ENCODE data around the gene ARMH3.
A peak's percentile ranks its signal among the peaks of the same experiment; 100 is the strongest.

ARMH3 gene

GRCh38 chr10:101857802-101858476 lies 198.0 kb downstream of the ARMH3 start:
- DNase-seq (ENCODE audit: low read depth in 2 of 2), result no peak

DNA sequence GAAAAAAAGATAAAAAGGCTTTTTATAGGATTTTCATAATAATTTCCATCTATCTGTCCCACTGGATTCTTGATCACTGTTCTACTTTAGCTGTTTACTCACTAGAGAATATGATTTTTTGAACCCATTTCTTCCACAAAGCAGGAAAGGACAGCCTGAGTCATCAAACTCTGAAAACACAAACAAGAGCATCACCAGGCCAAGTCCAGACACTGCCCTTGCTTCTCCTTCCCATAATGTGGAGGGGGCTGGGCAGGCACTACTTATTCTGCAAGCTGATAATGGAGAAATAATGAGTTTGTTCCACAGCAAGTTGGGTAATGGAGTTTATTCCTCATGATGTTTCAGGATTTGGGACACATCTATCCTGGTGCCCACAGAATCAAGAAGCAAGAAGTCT lies 199.3 kb downstream of the ARMH3 start:
- no peak for DNase-seq (ENCODE audit: low read depth in 2 of 2)

- no peak for DNase-seq (ENCODE audit: low read depth in 2 of 2)
These were observed 204.4 kb downstream of the ARMH3 start for GRCh38 chr10:101851411-101852116.

GRCh38 chr10:101850749-101851148 lies 205.2 kb downstream of the ARMH3 start:
- DNase-seq (ENCODE audit: low read depth in 2 of 2), result no peak

DNA sequence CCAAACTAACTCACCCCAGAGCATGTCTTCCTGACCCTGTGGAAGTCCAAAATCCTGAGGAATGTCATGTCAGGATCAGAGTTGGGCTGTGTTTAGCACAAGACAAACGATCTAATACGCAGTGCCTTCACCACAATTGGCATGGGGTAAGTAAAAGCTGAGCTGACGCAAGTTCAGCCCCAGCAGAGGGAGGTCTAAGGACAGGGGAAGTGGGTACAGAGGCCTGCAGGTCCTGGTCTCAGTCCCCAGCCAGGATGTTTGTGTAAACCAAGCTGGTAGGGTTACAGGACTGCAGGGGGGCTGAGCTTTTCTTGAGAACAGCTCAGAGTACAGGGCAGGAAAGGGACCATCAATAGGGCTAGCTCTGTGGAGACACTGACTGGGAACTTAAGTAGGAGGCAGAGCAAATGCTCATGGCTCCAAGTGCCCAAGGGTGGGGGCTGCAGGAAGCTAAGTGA lies 207.1 kb downstream of the ARMH3 start:
- no peak for DNase-seq (ENCODE audit: low read depth in 2 of 2)

- DNase-seq (ENCODE audit: low read depth in 2 of 2), result no peak
These were observed 207.6 kb downstream of the ARMH3 start for GRCh38 chr10:101848408-101848807.

DNA sequence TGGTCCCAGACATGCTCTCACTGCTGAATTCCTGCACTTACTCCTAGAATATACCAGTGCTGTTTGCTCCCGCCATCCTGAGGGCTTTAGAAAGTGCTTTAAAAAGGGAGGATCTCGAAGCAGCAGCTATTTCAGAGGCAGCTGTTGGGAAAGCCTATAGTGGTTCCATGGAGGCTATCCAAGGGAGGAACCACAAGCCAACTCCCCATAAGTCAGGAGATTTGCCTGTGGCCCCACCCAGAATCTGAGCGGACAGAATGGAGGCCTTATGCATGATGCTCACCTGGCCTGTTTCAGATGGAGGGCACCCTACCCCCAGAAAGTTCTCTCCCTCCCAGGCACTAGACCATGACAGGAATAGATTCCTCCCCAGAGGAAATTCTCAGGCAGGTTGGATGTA lies 210.1 kb downstream of the ARMH3 start:
- no peak for DNase-seq (ENCODE audit: low read depth in 2 of 2)

DNA sequence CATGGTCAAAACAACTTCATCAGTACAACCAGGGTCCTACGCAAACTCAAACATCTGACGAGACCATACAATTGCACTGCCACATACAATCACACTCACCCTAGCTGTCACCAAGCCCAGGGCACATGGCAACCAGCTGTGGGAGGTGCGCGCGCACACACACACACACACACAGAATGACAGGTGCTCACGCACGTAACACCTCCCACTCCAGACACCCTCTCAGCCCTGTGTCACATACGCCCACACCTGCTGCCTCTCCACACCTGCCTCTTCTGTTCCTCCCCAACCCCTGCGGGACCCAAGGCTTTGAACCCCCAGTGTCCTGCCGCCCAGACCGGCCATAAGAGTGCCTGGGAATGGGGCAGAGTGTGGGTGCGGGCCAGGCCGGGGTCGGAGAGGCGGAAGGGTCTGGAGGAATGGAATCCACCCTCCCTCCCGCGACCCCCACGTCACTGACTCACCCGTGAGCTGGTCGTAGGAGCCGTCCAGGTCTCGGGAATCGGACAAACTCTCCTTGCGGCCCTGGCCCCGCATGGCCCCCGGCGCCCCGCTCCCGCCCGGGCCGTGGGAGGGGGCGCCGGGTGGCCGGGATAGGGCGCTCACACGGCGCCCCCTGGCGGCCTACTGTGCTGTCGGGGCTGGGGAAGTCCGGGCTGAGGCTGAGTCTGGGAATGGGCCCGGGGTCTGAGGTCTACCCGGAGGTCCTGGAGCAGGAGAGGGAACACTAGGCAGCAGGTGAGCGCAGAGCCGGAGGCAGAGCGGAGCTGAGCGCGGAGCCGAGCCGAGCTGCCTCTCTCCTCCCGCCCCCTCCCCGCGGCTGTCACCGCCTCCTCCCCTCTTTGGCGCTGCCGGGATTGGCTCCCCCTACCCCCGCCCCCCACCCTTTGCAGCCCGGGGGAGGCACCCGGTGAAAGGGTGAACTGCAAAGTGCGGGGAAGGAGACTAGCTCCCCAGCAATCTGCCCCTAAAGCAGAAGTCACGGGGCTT lies 212.6 kb downstream of the ARMH3 start, which contains the start of gene KCNIP2:
Gene KCNIP2, minus strand, starts transcription at position 769 of the 990 bp plus-strand sequence. Its CDS starts 232 bp downstream, at position 537.
- no peak for DNase-seq (ENCODE audit: low read depth in 2 of 2)

DNA sequence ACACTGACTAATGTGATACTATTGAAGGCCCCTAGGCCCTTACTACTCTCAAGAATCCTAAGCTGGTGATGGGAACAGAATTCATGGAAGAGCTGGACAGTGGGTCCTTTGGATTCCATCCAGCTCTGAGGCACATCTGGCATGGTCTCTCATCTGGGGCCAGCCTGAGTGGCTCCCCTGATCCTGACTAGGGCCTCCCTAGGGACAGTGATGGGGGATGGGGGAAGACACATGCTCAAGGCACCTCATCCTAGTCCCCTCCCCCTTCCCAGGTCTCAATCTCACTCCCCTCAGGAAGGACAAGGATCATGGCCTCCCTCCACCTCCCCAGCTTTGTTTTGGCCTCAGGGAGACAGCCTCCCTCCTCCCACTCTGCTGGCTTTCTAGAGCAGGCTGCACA lies 214.1 kb downstream of the ARMH3 start:
- DNase-seq (ENCODE audit: low read depth in 2 of 2), result no peak

- peak; percentile 36 to 51 for DNase-seq (ENCODE audit: low read depth in 2 of 2)
These were observed 215.1 kb downstream of the ARMH3 start for GRCh38 chr10:101840741-101841453.

DNA sequence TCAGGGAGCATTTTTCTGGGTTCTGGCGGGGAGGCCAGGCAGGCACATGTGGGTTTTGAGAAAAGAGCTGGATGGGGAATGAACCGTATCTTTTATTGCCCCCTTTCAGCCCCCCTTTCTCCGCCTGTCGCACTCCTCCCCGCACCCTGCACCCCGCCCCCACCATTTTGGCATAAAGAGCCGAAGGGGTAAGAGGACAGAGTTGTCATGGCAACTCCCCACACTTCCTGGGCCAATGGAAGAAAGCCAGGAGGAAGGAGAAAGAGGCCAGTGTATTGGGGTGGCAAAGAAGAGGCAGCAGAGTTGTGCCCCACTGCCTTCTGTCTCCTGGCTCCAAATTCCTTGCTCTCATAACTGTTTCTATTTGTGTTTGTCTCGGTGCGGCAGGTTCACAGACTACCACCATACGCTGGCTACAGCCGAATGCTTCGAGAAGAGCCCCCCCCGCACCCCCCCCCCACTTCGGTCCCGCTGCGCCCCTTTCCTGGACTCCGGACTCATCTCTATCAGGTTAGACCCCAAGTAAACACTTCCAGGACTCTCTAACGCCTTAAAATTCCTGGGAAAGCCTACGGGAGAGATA lies 215.8 kb downstream of the ARMH3 start:
- DNase-seq (ENCODE audit: low read depth in 2 of 2), result no peak

DNA sequence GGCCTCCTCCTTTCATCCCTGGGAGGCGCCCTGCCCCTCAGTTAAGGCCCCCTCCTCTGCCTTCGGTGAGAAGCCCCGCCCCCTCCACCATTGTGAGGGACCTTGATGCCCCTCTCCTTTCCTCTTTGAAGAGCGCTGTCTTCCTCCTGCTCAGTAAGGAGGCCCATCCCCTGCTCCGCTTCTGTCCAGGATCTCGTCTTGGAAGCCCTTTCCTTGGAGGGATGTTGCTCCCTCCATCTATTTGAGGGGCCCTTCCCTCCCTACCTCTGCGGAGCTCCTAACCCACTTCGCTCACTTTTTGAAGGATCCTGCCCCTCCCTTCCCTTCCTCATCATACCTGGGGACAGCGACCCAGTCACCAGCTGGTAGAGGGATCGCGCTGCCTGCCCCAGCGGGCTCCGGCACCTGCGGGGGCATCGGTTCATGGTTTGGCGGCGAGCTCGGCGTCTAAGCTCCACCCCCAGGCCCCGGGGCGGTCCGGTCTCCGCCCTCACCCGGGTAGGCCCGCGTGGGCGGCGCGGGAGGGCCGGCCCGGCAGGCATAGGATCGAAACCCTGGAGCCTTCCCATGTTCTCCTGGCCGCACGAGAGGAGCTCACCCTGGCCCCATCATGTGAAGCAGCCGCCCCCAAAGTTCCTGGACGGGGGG lies 216.4 kb downstream of the ARMH3 start:
- DNase-seq (ENCODE audit: low read depth in 2 of 2), result peak in 1 of 2 donors; percentile 36

- no peak for DNase-seq (ENCODE audit: low read depth in 2 of 2)
These were observed 217.0 kb downstream of the ARMH3 start for GRCh38 chr10:101839002-101839401.

DNA sequence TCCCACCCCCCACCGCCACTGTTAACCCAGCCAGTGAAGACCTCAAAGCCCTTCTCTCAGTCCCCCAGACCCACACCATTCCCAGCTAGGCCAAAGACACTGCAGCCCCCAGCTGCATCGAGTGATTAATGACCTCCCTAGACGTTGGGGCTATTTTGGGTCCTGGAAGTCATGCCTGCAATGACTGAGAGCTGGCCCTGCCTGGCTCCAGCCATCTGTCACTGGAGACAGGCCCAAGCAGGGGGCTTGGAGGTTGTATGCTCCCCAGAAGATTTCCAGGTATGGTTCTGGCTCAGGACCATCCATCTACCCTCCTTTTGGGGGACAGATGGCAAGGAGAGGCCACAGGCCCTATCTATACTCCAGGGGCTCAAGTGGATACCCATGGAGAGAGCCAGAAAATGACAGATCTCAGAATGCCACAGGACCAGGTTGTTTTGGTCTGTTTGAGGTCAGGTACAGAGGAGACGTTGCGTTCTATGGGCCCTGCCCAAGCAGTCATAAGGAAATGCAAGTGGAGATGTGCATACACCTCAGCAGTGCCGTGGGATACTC lies 217.5 kb downstream of the ARMH3 start:
- DNase-seq (ENCODE audit: low read depth in 2 of 2), result no peak

DNA sequence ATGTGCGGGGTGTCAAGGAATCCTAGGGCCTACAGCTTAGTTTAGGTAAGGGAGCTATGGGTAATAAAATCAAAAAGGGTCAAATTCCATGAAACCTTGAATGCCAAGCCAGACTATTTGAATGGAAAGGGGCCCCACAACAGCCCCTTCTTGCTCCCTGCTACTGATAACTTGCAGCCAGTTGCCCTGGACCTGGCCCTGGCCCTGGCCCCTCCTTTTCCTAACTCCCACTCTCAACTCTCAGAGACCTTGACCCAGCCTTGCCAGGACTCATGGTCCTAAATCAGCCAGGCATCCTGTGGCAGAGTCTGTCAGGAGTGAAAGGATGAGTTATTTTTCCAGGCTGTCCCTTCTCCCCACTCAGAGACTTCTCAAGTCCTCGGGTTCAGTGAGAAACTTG lies 218.2 kb downstream of the ARMH3 start:
- no peak for DNase-seq (ENCODE audit: low read depth in 2 of 2)

DNA sequence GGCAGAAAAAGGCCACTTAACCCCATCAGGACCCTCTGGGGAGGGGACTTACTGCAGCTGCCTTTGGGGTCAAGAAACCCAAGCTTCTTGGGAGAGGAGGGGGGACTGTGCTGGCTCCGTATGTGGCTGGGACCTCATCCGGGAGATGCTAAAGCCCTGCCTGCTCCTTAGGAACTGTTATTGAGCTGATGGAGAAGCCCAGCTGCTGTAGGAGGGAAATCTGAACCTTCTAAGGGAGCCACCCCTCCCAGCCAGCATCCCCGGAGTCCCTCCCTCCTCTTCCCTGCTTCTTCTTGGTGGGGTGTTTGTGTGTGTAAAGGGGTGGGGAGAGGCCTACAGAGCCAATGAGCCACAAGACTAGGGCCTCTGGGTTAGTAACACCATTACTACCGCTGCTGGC lies 220.6 kb downstream of the ARMH3 start:
- DNase-seq (ENCODE audit: low read depth in 2 of 2), result no peak

GRCh38 chr10:101834341-101834740 lies 221.6 kb downstream of the ARMH3 start:
- no peak for DNase-seq (ENCODE audit: low read depth in 2 of 2)

DNA sequence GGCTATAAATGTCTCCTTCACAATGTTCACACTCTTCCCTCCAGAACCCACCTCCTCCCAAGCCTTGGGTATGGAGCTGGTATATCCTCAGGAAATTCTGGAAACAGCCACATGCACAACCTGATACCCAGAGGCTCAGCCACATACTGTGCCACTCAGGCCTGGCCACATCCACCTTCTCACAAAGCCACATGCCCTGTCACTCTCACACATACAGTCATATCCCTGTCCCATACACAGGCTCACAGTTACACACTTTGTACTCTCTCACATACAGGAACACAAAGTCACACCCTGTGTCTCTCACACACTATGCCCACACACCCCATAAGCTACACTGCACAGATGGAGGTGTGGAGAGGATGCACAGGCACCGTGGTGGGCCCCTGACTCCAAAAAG lies 222.5 kb downstream of the ARMH3 start:
- DNase-seq (ENCODE audit: low read depth in 2 of 2), result no peak

DNA sequence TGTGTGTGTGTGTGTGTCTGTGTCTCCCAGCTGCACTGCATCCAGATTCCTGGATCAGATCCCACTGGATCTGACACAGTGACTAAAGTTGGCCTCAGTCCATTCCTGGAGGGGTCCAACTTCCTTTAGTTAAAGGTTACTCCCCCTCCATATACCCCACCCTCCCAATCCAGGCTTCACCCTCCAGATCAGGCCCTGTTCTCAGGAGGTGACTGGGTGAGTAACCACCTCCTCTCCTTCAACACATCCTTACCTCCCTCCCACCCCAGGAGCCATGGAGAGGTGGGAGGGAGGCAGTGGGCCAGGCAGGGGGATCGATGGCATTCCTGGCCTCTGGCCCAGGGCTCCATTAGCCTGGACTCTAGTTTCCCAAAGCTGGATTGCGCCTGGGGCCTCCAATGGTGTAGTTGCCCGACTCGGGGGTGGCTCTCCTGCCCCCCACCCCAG lies 223.6 kb downstream of the ARMH3 start:
- DNase-seq (ENCODE audit: low read depth in 2 of 2), result no peak

GRCh38 chr10:101831169-101831811 lies 224.7 kb downstream of the ARMH3 start:
- DNase-seq (ENCODE audit: low read depth in 2 of 2), result no peak
